Panc1 (cell line): ENCODE results near the gene AZI2. TPM values are rescaled to one million over a fixed set of nuclear protein-coding genes. Genes with fewer than 3 reads are reported as not detected.

Experiments used
- ATAC-seq: fragments of 200-7000 bp; cut with Tn5 transposase; 2 replicates; pipeline ENCODE4 v1.9.1; 2020; ENCODE audit warnings: mild to moderate bottlenecking, moderate library complexity
- BruUV-seq: library from RNA; stranded (reverse); fragments of 400-500 nt; replicated peaks from 2 replicates; lab custom pipeline; 2021; lab: Mats Ljungman, UMichigan
- CTCF ChIA-PET: fragments of 300-600 bp; sonication (Branson Sonifier 250); formaldehyde crosslinking; loops from one replicate; lab custom pipeline; 2022; ENCODE audit warnings: antibody characterized with exemption; lab: Charles Lee
- POLR2A ChIA-PET: fragments of 300-600 bp; sonication (Branson Sonifier 250); formaldehyde crosslinking; loops from one replicate; lab custom pipeline; 2022; ENCODE audit warnings: antibody characterized with exemption; lab: Charles Lee
- DNase-seq: peaks from one replicate; pipeline ENCODE4 v3.0.0-alpha.2; 2010; ENCODE audit warnings: low read depth, low spot score
- H3K27ac ChIP-seq: 2 replicates; pipeline ENCODE4 v1.5.1; 2011; ENCODE audit warnings: mild to moderate bottlenecking, low read length, inconsistent platforms
- H3K27me3 ChIP-seq: fragments of 200-500 bp; sonication (Bioruptor generic); 2 replicates; pipeline ENCODE4 v1.6.0; 2014; ENCODE audit warnings: low read length, inconsistent platforms; ENCODE audit not compliant: control insufficient read depth, insufficient read depth
- H3K36me3 ChIP-seq: fragments of 200-500 bp; sonication (Bioruptor generic); 2 replicates; pipeline ENCODE4 v1.5.1; 2014; ENCODE audit warnings: inconsistent platforms, mild to moderate bottlenecking, low read length, moderate library complexity; ENCODE audit not compliant: control insufficient read depth, insufficient read depth
- H3K4me1 ChIP-seq: 2 replicates; pipeline ENCODE4 v1.5.1; 2011; ENCODE audit warnings: inconsistent platforms, mild to moderate bottlenecking, low read length, moderate library complexity; ENCODE audit not compliant: control insufficient read depth, insufficient read depth
- H3K4me3 ChIP-seq, 2 experiments: 2 replicates each; pipeline ENCODE4 v1.5.1; 2011 to 2012; ENCODE audit warnings: low read depth in 2 of 2, low read length in 2 of 2, mild to moderate bottlenecking in 2 of 2, inconsistent platforms in 1 of 2, moderate library complexity in 1 of 2
- H3K9me3 ChIP-seq: fragments of 200-500 bp; sonication (Bioruptor generic); 2 replicates; pipeline ENCODE4 v1.5.1; 2014; ENCODE audit warnings: low read depth, mild to moderate bottlenecking, inconsistent platforms, low read length, moderate library complexity; ENCODE audit not compliant: control insufficient read depth, insufficient read depth
- POLR2AphosphoS5 ChIP-seq: IDR thresholded peaks from 2 replicates; pipeline ENCODE4 v1.6.1; 2012; ENCODE audit warnings: mild to moderate bottlenecking, low read depth, low read length, moderate library complexity
- SIN3A ChIP-seq: IDR thresholded peaks from 2 replicates; pipeline ENCODE4 v1.6.1; 2012; ENCODE audit warnings: low read depth, mild to moderate bottlenecking, low read length, moderate library complexity, borderline replicate concordance; ENCODE audit not compliant: insufficient read depth
- TCF7L2 ChIP-seq: IDR thresholded peaks from 2 replicates; pipeline ENCODE4 v1.6.1; 2011; ENCODE audit warnings: mild to moderate bottlenecking, low read depth, low read length, inconsistent platforms
- in situ Hi-C: cut with HindIII; loops from 2 replicates; pipeline ENCODE4 v1.10.0; 2016; ENCODE audit warnings: low sequenced_read_pairs, low pct_unique_long_range_greater_than_20kb
- intact Hi-C: fragments of 100-400 bp; cut with micrococcal nuclease; formaldehyde crosslinking; loops from one replicate; pipeline ENCODE4 v1.10.0; 2022; ENCODE audit not compliant: unreplicated experiment
- total RNA-seq: library from RNA; stranded (reverse); gene quantifications from one replicate; pipeline ENCODE4 v1.2.1, GENCODE V29; 2021; ENCODE audit not compliant: unreplicated experiment
- TF ChIP-seq, protein P1 (sequence below): fragments of 450-650 bp; IDR thresholded peaks from 2 replicates; pipeline ENCODE4 v1.5.1; 2017; ENCODE audit warnings: mild to moderate bottlenecking
- TF ChIP-seq, protein P2 (sequence below), 2 experiments: IDR thresholded peaks; 2 replicates each; pipeline ENCODE4 v1.6.1; 2011 to 2012; ENCODE audit warnings: low read depth in 2 of 2, control low read depth in 1 of 2, low read length in 1 of 2, mild to moderate bottlenecking in 1 of 2, moderate library complexity in 1 of 2; ENCODE audit not compliant: insufficient read depth in 1 of 2

AZI2 gene
- total RNA-seq, 1 experiment from 2014 or later = 42.4 TPM

DNA sequence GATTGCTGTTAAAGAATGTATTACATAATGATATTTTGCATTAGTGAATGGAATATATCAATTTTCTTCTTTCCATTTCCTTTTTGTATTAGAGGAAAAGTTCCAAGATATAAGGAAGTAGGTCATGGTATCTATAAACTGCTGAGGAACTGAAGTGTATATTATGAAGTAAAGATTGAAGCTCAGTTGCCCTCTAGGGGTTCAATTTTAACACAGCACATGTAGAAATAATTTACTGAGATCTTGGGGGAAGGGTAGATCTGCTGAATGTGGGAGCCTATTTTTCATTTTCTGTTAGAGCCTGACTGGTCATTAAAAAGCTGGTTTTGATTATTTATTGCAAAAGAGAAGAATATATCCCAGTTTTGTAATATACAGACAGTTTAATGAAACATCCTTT is 62.0 kb downstream of the AZI2 start:
- Histone ChIP-seq H3K9me3 (no peaks in the 10 kb centered on the region), H3K27ac (no peak overlapping the region), H3K4me3 (no peak overlapping the region), H3K4me1 (no peaks in the 10 kb centered on the region), H3K36me3 (no peaks in the 10 kb centered on the region), H3K27me3 (no peaks in the 10 kb centered on the region)
- POLR2A ChIA-PET = no interaction called here
- ATAC-seq = peak; percentile 87
- CTCF ChIA-PET = interaction anchor here (0.6 kb wide), 1 partner anchor 145 kb away, joined by 5 read pairs; no protein-coding TSS in a partner anchor
- TF ChIP-seq, protein P1, sequence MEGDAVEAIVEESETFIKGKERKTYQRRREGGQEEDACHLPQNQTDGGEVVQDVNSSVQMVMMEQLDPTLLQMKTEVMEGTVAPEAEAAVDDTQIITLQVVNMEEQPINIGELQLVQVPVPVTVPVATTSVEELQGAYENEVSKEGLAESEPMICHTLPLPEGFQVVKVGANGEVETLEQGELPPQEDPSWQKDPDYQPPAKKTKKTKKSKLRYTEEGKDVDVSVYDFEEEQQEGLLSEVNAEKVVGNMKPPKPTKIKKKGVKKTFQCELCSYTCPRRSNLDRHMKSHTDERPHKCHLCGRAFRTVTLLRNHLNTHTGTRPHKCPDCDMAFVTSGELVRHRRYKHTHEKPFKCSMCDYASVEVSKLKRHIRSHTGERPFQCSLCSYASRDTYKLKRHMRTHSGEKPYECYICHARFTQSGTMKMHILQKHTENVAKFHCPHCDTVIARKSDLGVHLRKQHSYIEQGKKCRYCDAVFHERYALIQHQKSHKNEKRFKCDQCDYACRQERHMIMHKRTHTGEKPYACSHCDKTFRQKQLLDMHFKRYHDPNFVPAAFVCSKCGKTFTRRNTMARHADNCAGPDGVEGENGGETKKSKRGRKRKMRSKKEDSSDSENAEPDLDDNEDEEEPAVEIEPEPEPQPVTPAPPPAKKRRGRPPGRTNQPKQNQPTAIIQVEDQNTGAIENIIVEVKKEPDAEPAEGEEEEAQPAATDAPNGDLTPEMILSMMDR = peak; percentile 61; the same call in 1 of the 2 replicates
- no peak for TF ChIP-seq POLR2AphosphoS5
- no peak for TF ChIP-seq TCF7L2
- TF ChIP-seq SIN3A = no peak
- TF ChIP-seq, protein P2, sequence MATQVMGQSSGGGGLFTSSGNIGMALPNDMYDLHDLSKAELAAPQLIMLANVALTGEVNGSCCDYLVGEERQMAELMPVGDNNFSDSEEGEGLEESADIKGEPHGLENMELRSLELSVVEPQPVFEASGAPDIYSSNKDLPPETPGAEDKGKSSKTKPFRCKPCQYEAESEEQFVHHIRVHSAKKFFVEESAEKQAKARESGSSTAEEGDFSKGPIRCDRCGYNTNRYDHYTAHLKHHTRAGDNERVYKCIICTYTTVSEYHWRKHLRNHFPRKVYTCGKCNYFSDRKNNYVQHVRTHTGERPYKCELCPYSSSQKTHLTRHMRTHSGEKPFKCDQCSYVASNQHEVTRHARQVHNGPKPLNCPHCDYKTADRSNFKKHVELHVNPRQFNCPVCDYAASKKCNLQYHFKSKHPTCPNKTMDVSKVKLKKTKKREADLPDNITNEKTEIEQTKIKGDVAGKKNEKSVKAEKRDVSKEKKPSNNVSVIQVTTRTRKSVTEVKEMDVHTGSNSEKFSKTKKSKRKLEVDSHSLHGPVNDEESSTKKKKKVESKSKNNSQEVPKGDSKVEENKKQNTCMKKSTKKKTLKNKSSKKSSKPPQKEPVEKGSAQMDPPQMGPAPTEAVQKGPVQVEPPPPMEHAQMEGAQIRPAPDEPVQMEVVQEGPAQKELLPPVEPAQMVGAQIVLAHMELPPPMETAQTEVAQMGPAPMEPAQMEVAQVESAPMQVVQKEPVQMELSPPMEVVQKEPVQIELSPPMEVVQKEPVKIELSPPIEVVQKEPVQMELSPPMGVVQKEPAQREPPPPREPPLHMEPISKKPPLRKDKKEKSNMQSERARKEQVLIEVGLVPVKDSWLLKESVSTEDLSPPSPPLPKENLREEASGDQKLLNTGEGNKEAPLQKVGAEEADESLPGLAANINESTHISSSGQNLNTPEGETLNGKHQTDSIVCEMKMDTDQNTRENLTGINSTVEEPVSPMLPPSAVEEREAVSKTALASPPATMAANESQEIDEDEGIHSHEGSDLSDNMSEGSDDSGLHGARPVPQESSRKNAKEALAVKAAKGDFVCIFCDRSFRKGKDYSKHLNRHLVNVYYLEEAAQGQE (IDR thresholded peaks at IDR 0.05; ENCODE audit: insufficient read depth in 1 of 2, low read depth in 2 of 2, low read length in 1 of 2) = no peak
- intact Hi-C loops = no loop called here
- peak; percentile 47 for DNase-seq
- in situ Hi-C loops = no loop called here
- no TSS peak for BruUV-seq

DNA sequence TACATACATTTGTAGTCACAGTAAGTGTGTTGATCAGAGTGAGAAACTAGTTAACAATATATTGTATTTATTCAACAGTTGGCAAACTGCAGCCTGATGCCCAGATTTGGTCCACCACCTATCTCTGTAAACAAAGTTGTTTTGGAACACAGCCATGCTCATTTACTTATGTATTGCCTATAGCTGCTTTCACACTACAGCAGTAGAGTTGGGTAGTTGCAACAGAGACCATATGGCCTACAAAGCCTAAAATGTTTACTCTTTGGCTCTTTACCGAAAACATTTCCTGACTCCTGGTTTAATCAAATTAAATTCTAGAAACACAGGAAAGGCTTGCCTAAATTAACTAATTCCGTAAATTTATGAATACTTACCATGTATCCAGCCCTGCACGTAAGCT is 67.8 kb downstream of the AZI2 start:
- no peaks in the 10 kb centered on the region for H3K36me3 ChIP-seq
- ATAC-seq (no peak), DNase-seq (no peak)
- POLR2A ChIA-PET = no interaction called here
- in situ Hi-C loops (no loop called here), intact Hi-C loops (no loop called here)
- CTCF ChIA-PET = no interaction called here
- BruUV-seq = no TSS peak
- H3K4me1 ChIP-seq = no peaks in the 10 kb centered on the region
- no peaks in the 10 kb centered on the region for H3K9me3 ChIP-seq
- TF ChIP-seq, protein P1 = no peak
- TF ChIP-seq SIN3A (no peak), TCF7L2 (no peak), POLR2AphosphoS5 (no peak)
- TF ChIP-seq, protein P2 (IDR thresholded peaks at IDR 0.05; ENCODE audit: insufficient read depth in 1 of 2, low read depth in 2 of 2, low read length in 1 of 2) = no peak
- H3K27me3 ChIP-seq = no peaks in the 10 kb centered on the region
- H3K27ac ChIP-seq = no peak overlapping the region
- H3K4me3 ChIP-seq = no peak overlapping the region
